H9 (cell line): ENCODE results near the gene RANBP3. TPM values are rescaled to one million over a fixed set of nuclear protein-coding genes. Genes with fewer than 3 reads are reported as not detected.

Source experiments
- DNase-seq: peaks from one replicate; pipeline ENCODE4 v3.0.0-alpha.2; 2017
- H2AFZ ChIP-seq: one replicate; pipeline ENCODE4 v1.6.1; 2013; ENCODE audit warnings: mild to moderate bottlenecking, low read length, control low read depth, moderate library complexity
- H2AK5ac ChIP-seq: 2 replicates; pipeline ENCODE4 v1.6.1; 2013; ENCODE audit warnings: low read length, control low read depth, mixed read lengths; ENCODE audit not compliant: insufficient read length
- H2BK120ac ChIP-seq: one replicate; pipeline ENCODE4 v1.6.1; 2013; ENCODE audit warnings: low read depth, mild to moderate bottlenecking, low read length, control low read depth, inconsistent platforms; ENCODE audit not compliant: poor library complexity, severe bottlenecking
- H2BK12ac ChIP-seq: 2 replicates; pipeline ENCODE4 v1.6.1; 2013; ENCODE audit warnings: low read length, control low read depth, mixed read lengths, low read depth; ENCODE audit not compliant: insufficient read length
- H2BK15ac ChIP-seq: 2 replicates; pipeline ENCODE4 v1.6.1; 2013; ENCODE audit warnings: low read depth, low read length, control low read depth
- H2BK20ac ChIP-seq: one replicate; pipeline ENCODE4 v1.6.1; 2013; ENCODE audit warnings: low read depth, mild to moderate bottlenecking, low read length, control low read depth, inconsistent platforms; ENCODE audit not compliant: poor library complexity, severe bottlenecking
- H2BK5ac ChIP-seq: 2 replicates; pipeline ENCODE4 v1.6.1; 2013; ENCODE audit warnings: low read length, control low read depth, mixed read lengths; ENCODE audit not compliant: insufficient read length
- H3K14ac ChIP-seq: 2 replicates; pipeline ENCODE4 v1.6.1; 2013; ENCODE audit warnings: low read length, control low read depth; ENCODE audit not compliant: insufficient read depth
- H3K18ac ChIP-seq: 2 replicates; pipeline ENCODE4 v1.6.1; 2013; ENCODE audit warnings: low read depth, mild to moderate bottlenecking, mixed read lengths, low read length, control low read depth; ENCODE audit not compliant: insufficient read length
- H3K23ac ChIP-seq: 2 replicates; pipeline ENCODE4 v1.6.1; 2013; ENCODE audit warnings: low read length, control low read depth, mixed read lengths, low read depth; ENCODE audit not compliant: insufficient read length
- H3K23me2 ChIP-seq: 2 replicates; pipeline ENCODE4 v1.6.1; 2013; ENCODE audit warnings: low read depth, mild to moderate bottlenecking, mixed read lengths, low read length, control low read depth; ENCODE audit not compliant: insufficient read length, poor library complexity, severe bottlenecking
- H3K27ac ChIP-seq: 2 replicates; pipeline ENCODE4 v1.5.1; 2013; ENCODE audit warnings: low read length, control low read depth, mixed read lengths, low read depth; ENCODE audit not compliant: insufficient read length
- H3K27me3 ChIP-seq: 2 replicates; pipeline ENCODE4 v1.6.1; 2013; ENCODE audit warnings: low read length, control low read depth, inconsistent platforms; ENCODE audit not compliant: insufficient read depth
- H3K4ac ChIP-seq: 2 replicates; pipeline ENCODE4 v1.6.1; 2013; ENCODE audit warnings: low read depth, mild to moderate bottlenecking, control low read depth, inconsistent platforms, low read length, moderate library complexity
- H3K4me1 ChIP-seq: 2 replicates; pipeline ENCODE4 v1.6.1; 2013; ENCODE audit warnings: low read length, control low read depth, inconsistent platforms; ENCODE audit not compliant: insufficient read depth
- H3K4me2 ChIP-seq: 2 replicates; pipeline ENCODE4 v1.6.1; 2013; ENCODE audit warnings: low read length, control low read depth, mixed read lengths; ENCODE audit not compliant: insufficient read length, insufficient read depth
- H3K56ac ChIP-seq: 2 replicates; pipeline ENCODE4 v1.6.1; 2013; ENCODE audit warnings: low read depth, mild to moderate bottlenecking, mixed read lengths, low read length, control low read depth; ENCODE audit not compliant: insufficient read length
- H3K79me1 ChIP-seq: 2 replicates; pipeline ENCODE4 v1.6.1; 2013; ENCODE audit warnings: low read depth, mild to moderate bottlenecking, moderate library complexity, low read length, control low read depth, inconsistent platforms; ENCODE audit not compliant: insufficient read depth, poor library complexity, severe bottlenecking
- H3K79me2 ChIP-seq: 2 replicates; pipeline ENCODE4 v1.6.1; 2013; ENCODE audit warnings: low read length, control low read depth, inconsistent platforms; ENCODE audit not compliant: insufficient read depth
- H3K9ac ChIP-seq: 2 replicates; pipeline ENCODE4 v1.6.1; 2013; ENCODE audit warnings: low read length, control low read depth, mixed read lengths; ENCODE audit not compliant: insufficient read length; ENCODE audit errors: extremely low read depth
- H3K9me3 ChIP-seq: one replicate; pipeline ENCODE4 v1.6.1; 2013; ENCODE audit warnings: low read depth, low read length, inconsistent platforms; ENCODE audit not compliant: control insufficient read depth
- H3T11ph ChIP-seq: one replicate; pipeline ENCODE4 v1.6.1; 2013; ENCODE audit warnings: mild to moderate bottlenecking, low read length, control low read depth, inconsistent platforms
- H4K20me1 ChIP-seq: one replicate; pipeline ENCODE4 v1.6.1; 2013; ENCODE audit not compliant: control insufficient read depth, insufficient read length, insufficient read depth
- H4K5ac ChIP-seq: 2 replicates; pipeline ENCODE4 v1.6.1; 2013; ENCODE audit warnings: low read depth, mild to moderate bottlenecking, mixed read lengths, low read length, control low read depth; ENCODE audit not compliant: insufficient read length
- H4K8ac ChIP-seq: replicated peaks from 2 replicates; pipeline ENCODE4 v1.6.1; 2013; ENCODE audit warnings: low read length, control low read depth, mixed read lengths, low read depth; ENCODE audit not compliant: insufficient read length
- H4K91ac ChIP-seq: 2 replicates; pipeline ENCODE4 v1.6.1; 2013; ENCODE audit warnings: low read depth, mild to moderate bottlenecking, moderate library complexity, mixed read lengths, low read length, control low read depth; ENCODE audit not compliant: insufficient read length
- H3K27ac Mint-ChIP-seq, 3 experiments: 2 replicates in 2 of 3; 3 replicates in 1 of 3; pipeline ENCODE4 v1.8.0; 2020 to 2021; ENCODE audit warnings: mixed read lengths in 3 of 3, mild to moderate bottlenecking in 1 of 3, moderate library complexity in 1 of 3
- H3K27me3 Mint-ChIP-seq: 2 replicates; pipeline ENCODE4 v1.8.0; 2021; ENCODE audit warnings: low read depth, mild to moderate bottlenecking, moderate library complexity, mixed read lengths
- H3K36me3 Mint-ChIP-seq, 3 experiments: 2 replicates in 2 of 3; 3 replicates in 1 of 3; pipeline ENCODE4 v1.8.0; 2020 to 2021; ENCODE audit warnings: low read depth in 3 of 3, mixed read lengths in 3 of 3; ENCODE audit not compliant: insufficient read depth in 1 of 3
- H3K4me1 Mint-ChIP-seq, 2 experiments: 2 replicates each; pipeline ENCODE4 v1.8.0; 2020; ENCODE audit warnings: mixed read lengths in 2 of 2
- H3K4me3 Mint-ChIP-seq, 2 experiments: 2 replicates in 1 of 2; 3 replicates in 1 of 2; pipeline ENCODE4 v1.8.0; 2020 to 2021; ENCODE audit warnings: mild to moderate bottlenecking in 2 of 2, mixed read lengths in 2 of 2, moderate library complexity in 1 of 2
- H3K9me3 Mint-ChIP-seq, 2 experiments: 2 replicates in 1 of 2; 3 replicates in 1 of 2; pipeline ENCODE4 v1.8.0; 2020; ENCODE audit warnings: mild to moderate bottlenecking in 2 of 2, mixed read lengths in 2 of 2, moderate library complexity in 1 of 2
- CTCF ChIP-seq: fragments of 200-600 bp; sonication (generic); conservative IDR thresholded peaks from 3 replicates; pipeline ENCODE4 v1.8.0; 2021; ENCODE audit warnings: antibody characterized with exemption, mild to moderate bottlenecking
- WGBS: extraction: QIAGEN DNeasy Blood & Tissue Kit; methylation state at CpG from one replicate; pipeline ENCODE4 v1.1.7; 2013; ENCODE audit warnings: missing lambda C conversion rate, low lambda C conversion rate, mixed read lengths; ENCODE audit not compliant: insufficient read length; ENCODE audit errors: extremely low coverage; 5-methylcytosine and 5-hydroxymethylcytosine counted together
- total RNA-seq: library from RNA; stranded (reverse); gene quantifications from 2 replicates; pipeline ENCODE4 v1.2.1, GENCODE V29; 2021

Gene RANBP3
- total RNA-seq, 1 experiment from 2014 or later, result 86.5 TPM

GRCh38 chr19:5893296-5893903 lies 84.5 kb downstream of the RANBP3 start:
- no peaks in the 10 kb centered on the region for H3K27me3 ChIP-seq
- no peaks in the 10 kb centered on the region for H3K79me1 ChIP-seq
- no peaks in the 10 kb centered on the region for H3K9me3 ChIP-seq
- no peak overlapping the region for H4K91ac ChIP-seq
- no peak overlapping the region for H4K8ac ChIP-seq
- H3K4ac ChIP-seq, result no peak overlapping the region
- no peak for TF ChIP-seq CTCF
- H3K9me3 Mint-ChIP-seq, result no peaks in the 10 kb centered on the region
- no peak overlapping the region for H3K56ac ChIP-seq
- peaks cover 10 to 15% of the 10 kb centered on the region in 2 experiments for H3K4me1 Mint-ChIP-seq
- no peaks in the 10 kb centered on the region for H3K23me2 ChIP-seq
- no peak overlapping the region for H3K9ac ChIP-seq
- H3K79me2 ChIP-seq, result no peaks in the 10 kb centered on the region
- H2BK20ac ChIP-seq, result no peak overlapping the region
- no peak overlapping the region for H2AFZ ChIP-seq
- H4K20me1 ChIP-seq, result no peaks in the 10 kb centered on the region
- H2AK5ac ChIP-seq, result no peak overlapping the region
- peak overlapping the region in 2 of 3 experiments; percentile 55 to 93; a peak in 1 of 7 replicates for H3K27ac Mint-ChIP-seq
- no peak overlapping the region for H3T11ph ChIP-seq
- DNase-seq, result no peak
- no peak overlapping the region for H2BK12ac ChIP-seq
- H3K36me3 Mint-ChIP-seq, result peaks cover 3 to 11% (median 8%) of the 10 kb centered on the region in 3 experiments; a peak in 6 of 7 replicates
- H3K27ac ChIP-seq, result no peak overlapping the region
- H2BK5ac ChIP-seq, result no peak overlapping the region
- H3K14ac ChIP-seq, result no peak overlapping the region
- H3K23ac ChIP-seq, result no peak overlapping the region
- H3K18ac ChIP-seq, result no peak overlapping the region
- no peak overlapping the region for H4K5ac ChIP-seq
- no peak overlapping the region for H2BK15ac ChIP-seq
- no CpG with 5 or more reads among the region's 13 CpGs for WGBS
- H3K27me3 Mint-ChIP-seq, result peaks cover 24% of the 10 kb centered on the region
- no peaks in the 10 kb centered on the region; the same call in 1 of the 2 replicates for H3K4me1 ChIP-seq
- H2BK120ac ChIP-seq, result no peak overlapping the region
- no peak overlapping the region for H3K4me2 ChIP-seq
- H3K4me3 Mint-ChIP-seq, result no peak overlapping the region
